Measurements from ENCODE around the gene MAP3K15.

GRCh38 chrX:19386679-19387078, 128.6 kb downstream of the MAP3K15 start:
- TF ChIP-seq FOXM1 (IDR thresholded peaks at IDR 0.05; ENCODE audit: borderline replicate concordance) (no peak), TARDBP (IDR thresholded peaks at IDR 0.05) (no peak), NFRKB (IDR thresholded peaks at IDR 0.05) (no peak), PKNOX1 (IDR thresholded peaks at IDR 0.05) (no peak), BHLHE40 (IDR thresholded peaks at IDR 0.05; ENCODE audit: borderline replicate concordance) (no peak)

All from HEK293T (cell line).